ENCODE results near the gene NAA15.

The NAA15 gene

GRCh38 chr4:139331185-139331584, 29.9 kb downstream of the NAA15 start:
- TF ChIP-seq CEBPB (IDR thresholded peaks at IDR 0.05) = no peak
- no peak for TF ChIP-seq CREB1 (IDR thresholded peaks at IDR 0.05; ENCODE audit: low read depth)
- no peak for TF ChIP-seq TCF12 (IDR thresholded peaks at IDR 0.05; ENCODE audit: low read depth)
- TF ChIP-seq TEAD4 (IDR thresholded peaks at IDR 0.05) = no peak
- no peak for TF ChIP-seq EGR1 (IDR thresholded peaks at IDR 0.05)
- no peak for TF ChIP-seq USF1 (IDR thresholded peaks at IDR 0.05)
- TF ChIP-seq MAX (IDR thresholded peaks at IDR 0.05) = no peak
- TF ChIP-seq REST (IDR thresholded peaks at IDR 0.05; ENCODE audit: low read depth) = no peak
- no peak for TF ChIP-seq RAD21 (IDR thresholded peaks at IDR 0.05; ENCODE audit: low read depth)
- TF ChIP-seq YY1 (IDR thresholded peaks at IDR 0.05; ENCODE audit: low read depth) = no peak
- TF ChIP-seq EP300 (IDR thresholded peaks at IDR 0.05; ENCODE audit: borderline replicate concordance) = no peak

GRCh38 chr4:139333046-139333445, 31.7 kb downstream of the NAA15 start:
- TF ChIP-seq NFIC (IDR thresholded peaks at IDR 0.05) (no peak), CEBPB (IDR thresholded peaks at IDR 0.05) (no peak)

GRCh38 chr4:139337612-139338011, 36.3 kb downstream of the NAA15 start:
- no peak for TF ChIP-seq REST (IDR thresholded peaks at IDR 0.05; ENCODE audit: low read depth)
- TF ChIP-seq CEBPB (IDR thresholded peaks at IDR 0.05) = no peak

- TF ChIP-seq EP300 (IDR thresholded peaks at IDR 0.05; ENCODE audit: borderline replicate concordance) (no peak), TEAD4 (IDR thresholded peaks at IDR 0.05) (no peak), MAX (IDR thresholded peaks at IDR 0.05) (no peak), REST (IDR thresholded peaks at IDR 0.05; ENCODE audit: low read depth) (no peak), TCF12 (IDR thresholded peaks at IDR 0.05; ENCODE audit: low read depth) (no peak), EGR1 (IDR thresholded peaks at IDR 0.05) (no peak), RAD21 (IDR thresholded peaks at IDR 0.05; ENCODE audit: low read depth) (no peak), USF1 (IDR thresholded peaks at IDR 0.05) (no peak), YY1 (IDR thresholded peaks at IDR 0.05; ENCODE audit: low read depth) (no peak)
Observed at GRCh38 chr4:139361301-139361700, 60.0 kb downstream of the NAA15 start.

- TF ChIP-seq EP300 (IDR thresholded peaks at IDR 0.05; ENCODE audit: borderline replicate concordance) (no peak), TAF1 (IDR thresholded peaks at IDR 0.05; ENCODE audit: low read depth) (no peak), TCF12 (IDR thresholded peaks at IDR 0.05; ENCODE audit: low read depth) (no peak), MAX (IDR thresholded peaks at IDR 0.05) (no peak)
Observed at GRCh38 chr4:139367421-139368090, 66.3 kb downstream of the NAA15 start.

- TF ChIP-seq MAX (IDR thresholded peaks at IDR 0.05) = no peak
- no peak for TF ChIP-seq EP300 (IDR thresholded peaks at IDR 0.05; ENCODE audit: borderline replicate concordance)
- TF ChIP-seq TEAD4 (IDR thresholded peaks at IDR 0.05) = no peak
- no peak for TF ChIP-seq YY1 (IDR thresholded peaks at IDR 0.05; ENCODE audit: low read depth)
- TF ChIP-seq USF1 (IDR thresholded peaks at IDR 0.05) = no peak
- TF ChIP-seq TAF1 (IDR thresholded peaks at IDR 0.05; ENCODE audit: low read depth) = no peak
- no peak for TF ChIP-seq NFIC (IDR thresholded peaks at IDR 0.05)
- no peak for TF ChIP-seq ZBTB7A (IDR thresholded peaks at IDR 0.05; ENCODE audit: low read depth)
- no peak for TF ChIP-seq RAD21 (IDR thresholded peaks at IDR 0.05; ENCODE audit: low read depth)
- TF ChIP-seq CEBPB (IDR thresholded peaks at IDR 0.05) = no peak
Observed at GRCh38 chr4:139368998-139369397, 67.7 kb downstream of the NAA15 start.
